Muscle of back (tissue), 11 donors: Measurements from ENCODE around the gene TNPO2. TPM values are rescaled to one million over a fixed set of nuclear protein-coding genes. Genes with fewer than 3 reads are reported as not detected.
"Not testable (repeated sequence)": the region's sequence is repeated elsewhere in the genome, so short reads cannot be mapped to it uniquely, and the experiment has no call there.

Source experiments
- DNase-seq, 3 donors: peaks; one replicate each; pipeline versions ENCODE4 v3.0.0 to v3.0.0-alpha.2; 2013
- polyA plus RNA-seq, 10 donors: library from polyadenylated mRNA; unstranded; fragments of 120-200 nt; gene quantifications; one replicate each; pipeline ENCODE4 v1.2.1, GENCODE V29; 2013; ENCODE audit not compliant: insufficient read length in 10 of 10

The TNPO2 gene
- polyA plus RNA-seq, 10 donors, result 44.6 to 69.5 (median 54.9) TPM

DNA sequence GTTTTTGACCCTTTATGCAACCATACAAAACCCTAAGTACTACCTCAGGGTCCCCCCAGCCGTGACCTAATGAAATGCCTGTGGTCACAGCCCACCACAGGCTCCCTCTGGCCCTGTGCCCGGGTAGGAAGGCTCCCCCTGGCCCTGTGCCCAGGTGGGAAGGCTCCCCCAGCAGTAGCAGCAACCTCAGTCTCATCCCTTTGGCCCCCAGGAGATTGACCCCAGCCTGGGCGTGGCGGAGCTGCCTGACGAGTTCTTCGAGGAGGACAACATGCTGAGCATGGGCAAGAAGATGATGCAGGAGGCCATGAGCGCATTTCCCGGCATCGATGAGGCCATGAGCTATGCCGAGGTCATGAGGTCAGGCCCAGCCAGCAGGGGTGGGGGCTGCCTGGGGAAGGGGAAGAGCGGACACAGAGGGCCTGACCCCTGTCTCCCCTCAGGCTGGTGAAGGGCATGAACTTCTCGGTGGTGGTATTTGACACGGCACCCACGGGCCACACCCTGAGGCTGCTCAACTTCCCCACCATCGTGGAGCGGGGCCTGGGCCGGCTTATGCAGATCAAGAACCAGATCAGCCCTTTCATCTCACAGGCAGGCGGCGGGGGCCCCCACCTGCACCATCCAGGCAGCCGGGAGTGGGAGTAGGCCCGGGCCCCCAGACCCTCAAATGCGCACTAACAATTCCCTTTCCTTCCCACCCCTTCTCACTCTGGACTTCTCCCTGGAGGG lies 21.6 kb upstream of the TNPO2 start:
- no peak for DNase-seq

DNA sequence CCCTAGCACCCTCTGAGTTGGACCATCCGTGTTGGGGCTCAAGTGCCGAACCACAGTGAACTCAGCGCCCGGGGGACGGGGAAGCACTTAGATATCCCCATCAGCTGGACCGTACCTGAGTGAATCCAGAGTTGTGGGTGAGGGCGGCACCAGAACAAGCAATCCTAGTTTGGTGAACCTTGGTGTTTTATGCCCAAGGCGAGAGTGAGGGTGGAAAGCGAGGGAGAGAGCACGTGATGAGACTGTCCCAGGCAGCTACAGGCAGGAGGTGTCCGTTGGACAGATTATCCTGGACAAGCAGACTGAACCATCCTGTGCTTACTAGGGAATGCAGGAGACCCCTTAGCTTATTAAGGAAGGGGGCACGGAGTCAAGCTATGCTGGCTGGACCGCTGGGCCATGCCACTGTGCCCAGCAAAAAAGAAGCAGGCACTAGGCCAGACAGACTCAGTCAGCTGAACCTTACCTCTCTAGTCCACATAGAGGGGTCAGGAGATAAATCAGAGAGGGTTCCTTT lies 14.2 kb upstream of the TNPO2 start:
- DNase-seq, result no peak

DNA sequence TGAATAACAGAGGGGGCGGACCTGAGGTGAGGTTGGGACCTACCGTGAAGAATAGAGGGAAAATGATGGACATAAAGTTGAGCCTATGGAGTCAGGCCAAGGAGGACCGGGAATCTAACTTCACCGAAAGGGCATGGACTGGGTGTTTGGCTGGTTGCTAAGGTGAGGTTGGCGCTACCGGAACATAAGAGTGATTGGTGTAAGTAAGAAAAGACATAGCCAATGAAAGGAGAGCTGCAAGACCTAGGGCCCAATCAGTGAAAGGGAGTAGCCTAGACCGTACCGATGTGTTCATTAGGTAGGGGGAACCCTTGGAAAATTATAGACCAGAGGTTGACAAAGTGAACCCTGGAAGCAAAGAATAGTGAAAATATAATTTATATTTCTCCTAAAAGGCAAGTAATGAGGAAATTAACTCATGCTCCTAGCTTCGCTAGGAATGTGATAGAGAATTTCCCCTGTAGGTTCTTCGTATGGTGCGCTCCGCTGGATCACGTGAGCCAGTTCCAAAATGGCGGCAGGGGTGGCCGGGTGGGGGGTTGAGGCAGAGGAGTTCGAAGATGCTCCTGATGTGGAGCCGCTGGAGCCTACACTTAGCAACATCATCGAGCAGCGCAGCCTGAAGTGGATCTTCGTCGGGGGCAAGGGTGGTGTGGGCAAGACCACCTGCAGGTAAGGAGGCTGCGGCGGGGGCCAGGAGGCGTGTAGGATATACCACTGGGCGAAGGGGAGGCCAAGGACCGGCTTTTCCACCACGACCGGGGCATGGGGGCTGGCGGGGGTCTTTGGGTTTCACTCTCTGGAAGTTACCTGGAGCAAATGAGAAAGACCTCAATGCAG lies 13.5 kb upstream of the TNPO2 start, which contains the start of gene GET3:
GET3 (plus strand) TSS at position 503 of the 840 bp plus-strand sequence; CDS start at position 512, 9 bp downstream.
- peak; percentile 95 to 100 (median 98) for DNase-seq

DNA sequence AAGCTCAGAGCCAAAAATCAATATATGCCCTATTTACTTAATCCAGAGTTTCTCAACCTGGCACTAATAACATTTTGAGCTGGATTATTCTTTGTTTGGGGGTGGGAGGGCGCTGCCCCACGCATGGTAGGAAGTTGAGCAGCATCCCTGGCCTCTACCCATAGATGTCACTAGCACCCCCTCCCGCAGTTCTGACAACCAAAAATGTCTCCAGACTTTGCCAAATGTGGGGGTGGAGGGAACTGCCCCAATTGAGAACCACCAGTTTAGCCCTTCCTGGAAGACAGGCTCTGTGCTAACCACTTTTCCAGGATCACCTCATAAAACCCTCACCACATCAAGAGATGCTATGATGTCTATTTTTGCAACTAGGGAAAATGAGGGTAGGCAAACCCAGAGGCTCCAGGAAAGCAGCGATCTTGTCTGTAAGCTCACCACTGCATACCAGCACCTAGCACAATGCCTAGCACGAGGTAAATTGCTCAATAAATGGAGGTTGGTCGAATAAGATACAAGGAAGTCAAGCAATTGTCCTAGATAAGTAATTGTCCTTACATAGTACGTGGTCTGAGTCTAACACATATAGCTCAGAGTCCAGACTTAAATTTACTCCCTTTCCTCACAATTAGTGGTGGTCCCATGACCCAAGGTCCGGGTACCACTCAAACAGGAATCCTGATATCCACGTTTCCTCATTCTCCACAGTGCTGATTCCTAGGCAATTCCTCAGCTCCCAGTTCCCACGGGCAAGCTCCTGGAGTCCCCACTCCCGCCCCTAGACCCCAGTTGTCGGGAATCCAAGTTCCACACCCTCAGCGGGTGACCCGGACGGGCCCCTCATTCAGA lies 9.9 kb upstream of the TNPO2 start:
- peak in 1 of 3 donors; percentile 55 for DNase-seq

DNA sequence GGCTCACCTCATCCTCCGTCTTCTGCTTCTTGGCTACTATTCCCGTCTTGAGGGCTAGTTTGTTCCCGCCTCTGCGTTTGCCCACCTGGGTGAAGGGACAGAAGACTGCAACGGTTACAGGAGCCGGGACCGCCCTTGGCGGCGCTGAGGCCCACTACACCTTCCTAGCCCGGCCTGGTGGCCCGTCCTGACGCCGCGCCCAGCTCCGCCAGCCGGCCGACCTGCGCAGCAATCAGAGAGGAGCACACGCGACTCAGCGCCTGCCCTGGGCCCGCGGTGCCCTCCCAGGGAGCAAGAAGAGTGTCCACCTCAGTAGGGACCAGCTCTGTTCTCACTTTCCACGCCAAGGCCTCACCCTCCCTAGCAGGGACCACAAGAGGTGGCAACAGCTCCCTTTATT lies 7.6 kb upstream of the TNPO2 start:
- no peak for DNase-seq

DNA sequence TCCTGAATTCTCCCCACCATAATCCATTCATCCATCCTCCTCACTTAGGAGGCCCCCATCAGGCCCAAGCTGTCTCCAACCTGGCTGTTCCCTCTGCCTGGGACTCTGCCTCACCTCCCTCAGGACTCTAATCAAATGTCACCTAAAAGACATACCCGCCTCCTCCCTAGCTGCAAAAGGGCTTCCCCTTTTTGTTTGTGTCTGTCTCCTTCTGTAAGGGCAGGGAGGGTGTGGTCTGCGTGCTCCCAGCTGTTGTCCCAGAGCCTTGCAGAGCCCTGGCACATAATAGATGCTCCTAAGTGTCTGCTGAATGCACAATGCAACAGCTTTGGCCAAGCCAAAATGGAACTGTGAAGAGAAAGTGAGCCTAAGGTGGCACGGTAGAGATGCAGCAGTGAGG lies 6.3 kb upstream of the TNPO2 start:
- DNase-seq, result no peak

DNA sequence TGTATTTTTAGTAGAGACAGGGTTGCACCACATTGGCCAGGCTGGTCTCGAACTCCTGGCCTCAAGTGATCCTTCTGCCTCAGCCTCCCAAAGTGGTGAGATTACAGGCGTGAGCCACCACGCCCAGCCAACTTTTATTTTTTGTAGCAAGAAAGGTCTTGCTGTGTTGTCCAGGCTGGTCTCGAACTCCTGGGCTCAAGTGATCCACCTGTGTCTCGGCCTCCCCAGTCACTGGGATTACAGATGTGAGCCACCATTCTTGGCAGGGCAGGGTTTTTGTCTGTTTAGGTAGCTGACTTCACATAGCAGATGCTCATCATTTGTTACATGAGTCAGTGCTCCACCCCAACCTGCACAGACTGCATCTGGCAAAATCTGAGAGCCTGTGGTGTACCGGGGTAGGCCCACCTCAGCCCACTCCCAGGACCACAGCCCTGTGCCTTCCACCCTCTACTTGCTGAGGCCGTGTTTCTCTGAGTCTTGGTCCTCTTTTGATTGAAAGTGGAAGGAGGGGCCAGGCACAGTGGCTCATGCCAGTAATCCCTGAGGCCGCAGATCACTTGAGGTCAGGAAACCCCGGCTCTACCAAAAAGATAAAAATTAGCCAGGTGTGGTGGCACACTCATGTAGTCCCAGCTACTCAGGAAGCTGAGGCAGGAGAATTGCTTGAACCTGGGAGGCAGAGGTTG lies 4.2 kb upstream of the TNPO2 start:
- no peak for DNase-seq

DNA sequence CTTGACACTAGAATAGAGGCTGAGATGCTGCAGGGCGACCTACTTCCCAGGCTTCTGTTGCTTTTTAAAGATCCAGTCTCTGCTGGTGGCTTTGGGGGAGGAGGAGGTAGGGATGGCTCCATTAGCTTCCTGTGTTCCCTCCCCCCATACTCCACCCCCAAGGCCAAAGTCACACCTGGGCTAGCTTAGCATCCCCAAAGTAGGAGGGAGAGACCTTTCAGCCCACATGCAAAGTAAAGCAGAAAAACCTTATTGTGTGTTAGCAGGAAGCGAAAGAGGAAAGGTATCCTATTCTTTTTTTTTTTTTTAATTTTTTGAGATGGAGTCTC lies 3.2 kb upstream of the TNPO2 start:
- no peak for DNase-seq

DNA sequence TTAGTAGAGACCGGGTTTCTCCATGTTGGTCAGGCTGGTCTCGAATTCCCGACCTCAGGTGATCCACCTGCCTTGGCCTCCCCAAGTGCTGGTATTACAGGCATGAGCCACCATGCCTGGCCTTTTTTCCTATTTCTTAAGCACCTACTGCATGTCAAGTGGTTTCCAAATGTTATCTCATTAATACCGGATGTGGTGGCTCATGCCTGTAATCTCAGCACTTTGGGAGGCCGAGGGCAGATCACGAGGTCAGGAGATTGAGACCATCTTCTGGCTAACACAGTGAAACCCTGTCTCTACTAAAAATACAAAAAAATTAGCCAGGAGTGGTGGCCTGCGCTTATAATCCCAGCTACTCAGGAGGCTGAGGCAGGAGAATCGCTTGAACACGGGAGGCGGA lies 1.9 kb upstream of the TNPO2 start:
- DNase-seq, result not testable (repeated sequence)

DNA sequence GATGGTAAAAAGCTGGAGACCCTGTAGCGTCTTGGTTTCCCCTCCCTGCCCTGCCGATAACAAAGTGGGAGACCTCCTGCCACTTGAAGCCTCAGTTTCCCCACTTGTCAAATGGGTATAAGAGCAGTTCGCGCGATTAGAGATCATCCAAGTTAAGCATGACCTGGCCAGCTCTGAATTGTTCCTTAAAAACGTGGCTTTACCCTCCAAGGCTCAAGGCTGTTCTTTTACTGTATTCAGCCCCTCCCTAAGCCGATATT lies 421 bp downstream of the TNPO2 start:
- no peak for DNase-seq

DNA sequence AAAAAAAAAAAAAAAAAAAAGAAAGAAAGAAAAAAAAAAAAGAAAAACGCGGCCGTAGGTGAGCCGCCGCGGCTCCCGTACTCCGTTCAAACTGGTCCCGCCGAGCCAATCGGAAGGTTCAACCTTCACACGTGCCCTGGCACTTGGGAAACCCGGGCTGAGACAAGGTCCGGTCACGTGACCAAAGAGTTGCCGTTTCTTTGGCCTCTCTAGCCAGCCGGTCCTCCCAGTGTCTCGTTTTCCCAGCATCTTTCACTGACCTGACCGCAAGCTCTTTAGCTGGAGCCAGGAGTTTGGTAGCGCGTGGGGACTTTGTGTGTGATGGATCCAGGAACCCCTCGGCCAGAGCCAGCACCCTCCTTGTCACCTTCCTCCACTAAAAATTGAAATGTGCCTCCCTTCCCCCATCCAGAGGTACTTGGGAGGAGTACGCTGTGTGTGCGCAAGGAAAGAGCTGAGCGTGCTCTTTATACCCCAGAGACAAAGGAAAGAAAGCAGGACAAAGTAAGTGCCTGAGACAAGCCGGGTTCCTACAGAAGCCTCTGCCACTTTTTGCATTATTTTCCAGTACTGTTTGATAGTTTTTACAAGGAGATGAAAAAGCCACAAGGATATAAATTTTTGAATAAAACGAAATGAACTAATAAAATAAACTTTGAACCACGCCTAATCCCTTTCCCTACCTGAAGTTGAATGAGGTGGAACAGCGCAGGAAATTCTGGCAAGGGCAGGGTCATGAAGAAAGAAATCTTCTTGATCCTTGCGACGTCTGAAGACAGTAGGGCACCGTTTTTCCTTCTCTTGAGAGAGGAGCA lies 959 bp downstream of the TNPO2 start:
- peak; percentile 98 to 99 (median 99) for DNase-seq

DNA sequence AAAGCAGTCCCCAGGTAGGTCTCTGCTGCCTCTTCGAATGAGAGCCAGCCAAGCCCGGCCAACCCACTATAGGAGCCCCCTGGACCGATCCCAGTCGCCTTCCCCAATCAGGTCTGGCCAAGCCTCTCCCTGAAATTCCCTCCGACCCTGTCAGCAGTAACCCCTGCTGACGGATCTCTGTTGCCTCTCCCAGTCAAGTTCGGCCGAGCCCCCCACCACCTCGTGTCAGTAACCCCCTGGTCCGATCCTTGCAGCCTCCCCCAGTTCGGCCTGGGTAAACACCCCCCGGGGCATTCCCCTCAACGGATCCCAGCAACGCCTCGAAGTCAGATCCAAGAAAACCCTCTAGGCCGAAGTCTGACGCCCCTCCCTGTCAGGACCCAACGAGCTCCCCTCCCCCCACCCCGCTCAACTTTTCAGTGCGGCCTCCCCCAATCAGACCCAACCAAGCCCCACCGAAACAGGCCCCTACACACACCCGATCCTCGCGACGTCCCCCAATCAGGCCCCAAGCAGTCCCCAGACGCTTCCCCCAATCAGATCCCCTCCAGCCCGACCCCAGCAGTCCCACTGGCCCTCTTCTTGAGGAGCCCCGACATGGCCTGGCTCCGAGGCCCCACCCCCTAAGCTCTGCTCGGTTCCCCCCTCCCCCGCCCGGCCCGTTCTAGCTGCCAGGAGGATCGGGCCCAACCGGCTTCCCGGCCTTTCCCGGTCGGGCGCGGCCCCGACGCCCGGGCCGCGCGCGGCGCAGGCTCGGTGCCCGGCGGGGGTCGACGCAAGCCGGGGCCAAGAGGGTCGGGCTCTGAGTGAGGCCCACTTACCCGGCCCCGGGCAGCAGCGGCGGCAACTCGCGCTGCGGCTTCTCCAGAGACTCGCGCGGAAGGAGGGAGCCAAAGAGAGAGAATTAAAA lies 1.8 kb downstream of the TNPO2 start:
- DNase-seq, result peak; percentile 64 to 90 (median 77)

DNA sequence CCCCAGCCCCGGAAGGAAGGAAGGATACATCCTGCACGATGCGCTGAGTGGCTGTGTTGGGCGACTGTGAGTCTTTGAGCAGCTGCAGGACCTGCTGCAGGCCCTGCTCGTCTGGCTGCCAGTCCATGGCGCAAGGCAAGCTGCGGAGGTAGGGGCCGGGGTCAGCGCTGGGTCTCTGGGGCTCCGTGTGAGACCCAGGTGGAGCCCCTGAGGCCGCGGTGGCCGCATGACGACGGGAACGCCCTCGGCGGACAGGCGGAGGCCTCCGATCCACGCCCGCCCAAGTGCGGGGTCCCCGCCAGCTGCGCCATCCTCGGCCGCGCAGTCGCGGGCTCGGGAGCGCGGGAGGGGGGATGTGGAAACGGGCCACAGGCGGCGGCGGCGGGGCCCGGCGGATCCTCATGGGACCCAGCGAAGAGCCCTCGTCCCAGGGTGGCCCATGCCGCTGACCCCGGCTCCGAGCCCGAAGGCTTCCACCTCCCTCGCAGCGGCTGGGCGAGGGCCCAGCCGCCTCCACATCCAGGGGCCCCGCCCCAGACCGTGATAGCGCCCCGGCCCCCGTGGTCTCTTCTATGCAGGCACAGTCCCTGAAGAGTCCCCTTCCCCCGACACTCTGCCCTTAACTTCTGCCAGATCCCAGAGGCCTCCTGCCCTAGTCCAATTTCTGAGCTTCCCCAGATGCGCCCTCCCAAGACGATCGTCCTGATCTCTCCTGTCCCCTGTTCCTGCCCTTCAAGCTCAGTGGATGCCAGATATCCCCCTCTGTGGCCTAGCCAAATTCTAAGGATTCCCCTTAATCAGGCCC lies 2.7 kb downstream of the TNPO2 start:
- peak in 2 of 3 donors; percentile 28 to 75 for DNase-seq

DNA sequence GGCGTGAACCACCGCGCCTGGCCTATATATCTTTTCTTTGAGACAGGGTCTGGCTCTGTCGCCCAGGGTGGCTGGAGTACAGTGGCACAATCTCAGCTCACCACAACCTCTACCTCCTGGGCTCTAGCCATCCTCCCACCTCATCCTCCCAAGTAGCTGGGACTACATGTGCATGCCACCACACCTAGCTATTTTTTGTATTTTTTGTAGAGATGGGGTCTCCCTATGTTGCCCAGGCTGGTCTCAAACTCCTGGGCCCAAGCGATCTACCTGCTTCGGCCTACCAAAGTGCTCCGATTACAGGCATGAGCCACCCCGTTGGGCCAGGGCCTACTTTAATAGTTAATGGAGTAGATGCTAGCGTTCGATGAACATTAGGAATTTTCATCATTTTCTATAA lies 3.4 kb downstream of the TNPO2 start:
- DNase-seq, result no peak

DNA sequence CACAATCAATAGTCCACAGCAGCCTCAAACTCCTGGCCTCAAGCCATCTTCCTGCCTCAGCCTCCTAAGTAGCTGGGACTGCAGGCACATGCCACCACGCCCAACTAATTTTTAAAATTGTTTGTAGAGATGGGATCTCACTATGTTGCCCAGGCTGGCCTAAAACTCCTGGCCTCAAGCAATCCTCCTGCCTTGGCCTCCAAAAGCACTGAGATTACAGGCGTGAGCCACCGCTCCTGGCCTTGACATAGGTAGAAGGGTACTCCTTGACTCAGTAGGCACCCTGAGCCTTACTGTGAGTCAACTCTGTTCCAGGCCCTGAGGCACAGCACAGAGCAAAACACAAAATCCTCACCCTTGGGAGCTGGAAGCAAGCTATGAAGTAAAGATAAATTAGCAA lies 7.8 kb downstream of the TNPO2 start:
- DNase-seq, result no peak

DNA sequence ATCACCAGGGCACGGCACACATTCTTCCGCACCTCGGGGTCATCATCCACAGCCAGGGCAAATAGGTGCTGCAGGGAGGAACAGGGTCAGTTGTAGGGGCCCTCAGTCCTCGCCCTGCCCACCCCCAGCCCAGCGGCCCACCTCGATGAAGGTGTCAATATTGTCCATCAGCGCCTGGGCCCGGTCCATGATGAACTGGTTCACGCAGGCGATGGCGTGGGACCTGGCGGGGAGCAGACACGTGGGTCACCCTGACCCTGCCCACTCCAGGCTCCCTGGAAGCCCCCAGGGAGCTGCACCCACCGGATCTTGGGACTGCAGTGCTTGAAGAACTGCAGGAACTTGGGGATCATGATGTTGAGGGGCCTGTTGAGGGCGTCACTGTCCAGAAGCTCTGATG lies 8.6 kb downstream of the TNPO2 start:
- no peak for DNase-seq

DNA sequence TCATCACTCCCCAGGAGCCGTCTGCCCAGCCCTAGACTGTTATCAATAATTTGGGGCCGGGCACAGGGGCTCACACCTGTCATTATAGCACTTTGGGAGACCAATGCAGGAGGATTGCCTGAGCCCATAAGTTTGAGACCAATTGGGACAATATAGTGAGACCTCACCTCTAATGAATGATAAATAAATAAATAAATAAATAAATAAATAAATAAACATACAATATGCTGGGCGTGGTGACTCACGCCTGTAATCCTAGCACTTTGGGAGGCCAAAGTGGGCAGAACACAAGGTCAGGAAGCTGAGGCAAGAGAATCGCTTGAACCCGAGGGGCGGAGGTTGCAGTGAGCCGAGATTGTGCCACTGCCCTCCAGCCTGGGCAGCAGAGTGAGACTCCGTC lies 10.4 kb downstream of the TNPO2 start:
- not testable (repeated sequence) for DNase-seq

DNA sequence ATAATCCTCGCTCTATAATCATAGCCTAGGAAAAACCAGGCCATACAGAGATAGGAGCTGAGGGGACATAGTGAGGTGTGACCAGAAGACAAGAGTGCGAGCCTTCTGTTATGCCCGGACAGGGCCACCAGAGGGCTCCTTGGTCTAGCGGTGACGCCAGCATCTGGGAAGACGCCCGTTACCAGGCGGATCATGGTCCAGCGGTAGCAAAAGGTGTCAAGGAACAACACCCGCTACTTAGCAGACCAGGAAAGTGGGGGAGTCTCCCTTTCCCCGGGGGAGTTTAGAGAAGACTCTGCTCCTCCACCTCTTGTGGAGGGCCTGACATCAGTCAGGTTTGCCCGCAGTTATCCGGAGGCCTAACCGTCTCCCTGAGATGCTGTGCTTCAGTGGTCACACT lies 11.7 kb downstream of the TNPO2 start:
- DNase-seq, result not testable (repeated sequence)

DNA sequence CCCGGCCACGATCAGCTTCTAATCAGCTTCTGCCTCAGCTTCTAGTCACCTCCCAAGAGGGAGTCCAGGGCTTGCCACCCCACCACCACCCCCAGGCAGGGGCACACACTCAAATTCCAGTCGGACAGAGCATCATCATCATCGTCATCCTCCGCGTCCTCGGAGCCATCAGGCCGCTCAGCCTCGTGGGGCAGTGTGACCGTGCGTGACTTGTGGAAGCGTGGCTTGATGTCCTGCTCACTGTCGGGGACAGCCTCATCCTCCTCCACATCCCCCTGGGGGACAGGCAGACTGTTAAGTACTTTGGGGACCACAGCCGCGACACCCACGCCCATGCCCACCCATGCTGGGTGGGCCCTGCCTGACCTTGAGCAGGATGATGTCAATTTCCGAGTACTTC lies 12.5 kb downstream of the TNPO2 start:
- DNase-seq, result no peak
